ENCODE data around the gene RTF1. TPM values are rescaled to one million over a fixed set of nuclear protein-coding genes. Genes with fewer than 3 reads are reported as not detected.

RTF1 gene
- total and polyA plus RNA-seq, 5 experiments from 2014 or later = 17.1 to 36.3 (median 21.7) TPM

DNA sequence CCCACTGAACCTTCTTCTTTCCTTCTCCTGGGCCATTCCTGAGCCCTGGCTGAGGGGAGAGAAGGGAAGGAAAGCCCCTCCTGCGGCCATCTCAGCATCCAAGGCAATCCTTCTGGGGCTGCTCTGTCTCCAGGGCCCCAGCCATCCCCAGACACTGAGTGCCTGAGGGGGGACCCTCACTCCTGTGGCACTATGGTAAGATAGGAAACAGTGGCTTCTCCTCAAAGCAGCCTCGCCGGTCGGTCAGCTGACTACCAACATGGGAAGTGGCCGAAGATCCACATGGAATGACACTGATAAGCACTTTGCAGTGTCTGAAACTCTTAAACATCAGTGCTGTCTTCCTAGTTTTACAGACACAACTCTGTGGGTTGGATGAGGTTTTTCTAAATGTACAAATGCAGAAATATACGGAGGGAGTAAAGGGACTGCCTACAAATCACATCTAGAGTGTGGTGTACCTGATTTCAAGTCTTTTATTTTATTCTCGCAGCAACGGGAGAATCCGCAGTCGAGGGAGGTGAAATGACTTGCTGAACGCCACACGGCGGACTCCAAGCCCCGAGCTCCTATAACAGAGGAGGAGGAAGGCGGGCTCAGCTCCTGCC lies 75.8 kb downstream of the RTF1 start:
- H3K9me3 Mint-ChIP-seq = no peaks in the 10 kb centered on the region
- POLR2A ChIA-PET = interaction anchor here (0.6 to 0.9 kb wide), 3 partner anchors 10 to 19 kb away, joined by 3 to 4 read pairs (median 3); no protein-coding TSS in a partner anchor

DNA sequence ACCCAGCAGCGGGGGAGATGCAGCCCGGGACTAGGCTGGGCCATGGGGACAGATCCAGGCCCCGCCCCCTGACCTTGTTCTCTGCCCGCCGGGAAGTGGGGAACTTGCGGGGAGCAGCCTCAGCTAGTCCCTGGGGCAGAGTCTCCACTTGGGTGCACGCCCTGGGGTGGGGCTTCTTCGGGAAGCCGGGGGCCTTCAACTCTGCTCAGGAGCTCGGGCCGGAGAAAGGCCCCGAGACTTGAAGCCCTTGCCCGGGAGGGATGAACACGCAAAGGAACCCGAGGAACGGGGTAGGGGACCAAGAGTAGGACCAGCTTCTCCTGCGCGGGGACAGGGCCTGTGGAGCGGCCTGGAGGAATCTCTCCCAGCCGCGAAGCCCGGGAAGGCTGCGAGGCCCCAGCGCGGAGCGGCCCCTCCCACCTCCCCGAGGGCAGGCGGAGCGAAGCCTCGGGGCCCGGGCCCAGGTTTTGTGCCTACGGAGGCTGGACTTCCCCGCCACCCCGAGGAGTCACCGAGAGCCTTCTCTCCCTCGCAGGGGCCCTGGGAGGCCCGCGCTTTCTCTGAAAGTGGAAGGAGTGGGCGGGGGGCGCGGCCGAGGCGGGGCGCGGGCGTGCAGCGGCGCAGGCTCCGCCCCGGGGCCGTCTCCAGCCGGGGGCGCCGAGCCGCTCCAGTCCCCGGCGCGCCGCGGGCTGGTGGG lies 76.5 kb downstream of the RTF1 start, which contains the start of gene ITPKA:
ITPKA (plus strand) TSS at position 670 of the 697 bp plus-strand sequence. CDS start 54 bp downstream, outside the sequence.
- Mint-ChIP-seq H3K9me3 (no peaks in the 10 kb centered on the region), H3K4me3 (peak within 1 kb of the TSS; percentile 76 to 90 (median 86)), H3K4me1 (peaks cover 6 to 21% (median 15%) of the 10 kb centered on the region in 4 donors), H3K36me3 (no peaks in the 10 kb centered on the region), H3K27me3 (peaks cover 17 to 55% (median 31%) of the 10 kb centered on the region in 5 donors), H3K27ac (peak within 1 kb of the TSS in 4 of 10 donors; percentile 11 to 64 (median 30))
- peak; percentile 58 to 83 (median 77) for DNase-seq
- POLR2A ChIA-PET = interaction anchor here (0.6 to 1.3 kb wide), 6 partner anchors 10 to 128 kb away, joined by 3 to 4 read pairs (median 3); partner anchors contain the start of gene RPAP1
- peak; percentile 86 for ATAC-seq

More for the DNA sequence above, 75.8 kb downstream of the RTF1 start:
- Mint-ChIP-seq H3K27me3 (peaks cover 17 to 49% (median 30%) of the 10 kb centered on the region in 5 donors), H3K27ac (peak overlapping the region in 5 of 10 donors; percentile 11 to 65 (median 34)), H3K4me3 (peak overlapping the region; percentile 76 to 90 (median 86)), H3K36me3 (no peaks in the 10 kb centered on the region), H3K4me1 (peaks cover 7 to 26% (median 18%) of the 10 kb centered on the region in 4 donors)
- peak in 1 of 2 donors; percentile 29 for ATAC-seq
- peak in 2 of 10 donors; percentile 15 to 44 for DNase-seq

DNA sequence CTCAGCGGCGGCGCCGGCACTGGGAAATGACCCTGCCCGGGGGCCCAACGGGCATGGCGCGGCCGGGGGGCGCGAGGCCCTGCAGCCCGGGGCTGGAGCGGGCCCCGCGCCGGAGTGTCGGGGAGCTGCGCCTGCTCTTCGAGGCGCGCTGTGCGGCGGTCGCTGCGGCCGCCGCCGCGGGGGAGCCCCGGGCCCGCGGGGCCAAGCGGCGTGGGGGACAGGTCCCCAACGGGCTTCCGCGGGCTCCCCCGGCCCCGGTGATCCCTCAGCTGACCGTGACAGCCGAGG lies 77.0 kb downstream of the RTF1 start:
- ATAC-seq = peak; percentile 39 to 41

DNA sequence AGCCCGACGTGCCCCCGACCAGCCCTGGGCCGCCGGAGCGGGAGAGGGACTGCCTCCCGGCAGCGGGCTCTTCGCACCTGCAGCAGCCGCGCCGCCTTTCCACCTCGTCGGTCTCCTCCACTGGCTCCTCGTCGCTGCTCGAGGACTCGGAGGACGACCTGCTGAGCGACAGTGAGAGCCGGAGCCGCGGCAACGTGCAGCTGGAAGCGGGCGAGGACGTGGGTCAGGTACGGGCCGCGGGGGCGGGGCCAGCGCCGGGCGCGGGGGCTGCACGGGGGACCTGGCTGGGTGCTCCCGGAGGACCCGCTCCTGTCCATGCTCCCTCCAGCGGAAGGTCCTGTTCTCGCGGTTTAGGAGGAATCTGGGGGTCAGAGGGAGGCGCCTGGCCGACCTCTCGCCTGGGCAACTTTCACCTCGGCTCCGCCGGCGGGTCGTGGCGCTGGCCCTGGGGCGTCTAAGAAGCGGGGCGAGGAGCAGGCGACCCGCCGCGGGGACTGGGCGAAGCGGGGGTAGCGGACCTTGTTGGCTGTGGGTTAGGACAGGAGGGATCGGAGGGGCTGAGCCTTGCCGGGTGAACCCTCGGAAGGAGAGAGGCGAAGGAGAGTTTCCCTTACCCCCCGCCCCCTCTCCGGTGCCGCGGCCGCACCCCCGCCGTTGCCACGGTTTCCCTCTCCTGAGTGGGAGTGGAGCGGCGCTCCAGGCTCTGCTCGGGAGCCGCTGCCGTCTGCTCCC lies 77.5 kb downstream of the RTF1 start:
- ATAC-seq (peak; percentile 37 to 42), DNase-seq (peak in 5 of 10 donors; percentile 35 to 74 (median 42))
- Mint-ChIP-seq H3K27ac (peak overlapping the region in 1 of 10 donors; percentile 25), H3K4me3 (peak overlapping the region; percentile 60 to 84 (median 71)), H3K36me3 (no peaks in the 10 kb centered on the region), H3K4me1 (peaks cover 6 to 21% (median 17%) of the 10 kb centered on the region in 4 donors), H3K27me3 (peaks cover 25 to 65% (median 40%) of the 10 kb centered on the region in 5 donors), H3K9me3 (no peaks in the 10 kb centered on the region)
- POLR2A ChIA-PET = interaction anchor here (0.9 to 1.3 kb wide), 3 partner anchors 9 to 127 kb away, joined by 3 to 4 read pairs (median 3); partner anchors contain the start of gene RPAP1

More for the DNA sequence above, 77.0 kb downstream of the RTF1 start:
- Mint-ChIP-seq H3K4me1 (peaks cover 6 to 21% (median 15%) of the 10 kb centered on the region in 4 donors), H3K4me3 (peak overlapping the region in 2 of 10 donors; percentile 64 to 84), H3K27me3 (peaks cover 22 to 60% (median 36%) of the 10 kb centered on the region in 5 donors), H3K9me3 (no peaks in the 10 kb centered on the region), H3K27ac (no peak overlapping the region), H3K36me3 (no peaks in the 10 kb centered on the region)
- DNase-seq = no peak
- POLR2A ChIA-PET = interaction anchor here (0.9 to 1.3 kb wide), 3 partner anchors 10 to 127 kb away, joined by 3 to 4 read pairs (median 3); partner anchors contain the start of gene RPAP1

DNA sequence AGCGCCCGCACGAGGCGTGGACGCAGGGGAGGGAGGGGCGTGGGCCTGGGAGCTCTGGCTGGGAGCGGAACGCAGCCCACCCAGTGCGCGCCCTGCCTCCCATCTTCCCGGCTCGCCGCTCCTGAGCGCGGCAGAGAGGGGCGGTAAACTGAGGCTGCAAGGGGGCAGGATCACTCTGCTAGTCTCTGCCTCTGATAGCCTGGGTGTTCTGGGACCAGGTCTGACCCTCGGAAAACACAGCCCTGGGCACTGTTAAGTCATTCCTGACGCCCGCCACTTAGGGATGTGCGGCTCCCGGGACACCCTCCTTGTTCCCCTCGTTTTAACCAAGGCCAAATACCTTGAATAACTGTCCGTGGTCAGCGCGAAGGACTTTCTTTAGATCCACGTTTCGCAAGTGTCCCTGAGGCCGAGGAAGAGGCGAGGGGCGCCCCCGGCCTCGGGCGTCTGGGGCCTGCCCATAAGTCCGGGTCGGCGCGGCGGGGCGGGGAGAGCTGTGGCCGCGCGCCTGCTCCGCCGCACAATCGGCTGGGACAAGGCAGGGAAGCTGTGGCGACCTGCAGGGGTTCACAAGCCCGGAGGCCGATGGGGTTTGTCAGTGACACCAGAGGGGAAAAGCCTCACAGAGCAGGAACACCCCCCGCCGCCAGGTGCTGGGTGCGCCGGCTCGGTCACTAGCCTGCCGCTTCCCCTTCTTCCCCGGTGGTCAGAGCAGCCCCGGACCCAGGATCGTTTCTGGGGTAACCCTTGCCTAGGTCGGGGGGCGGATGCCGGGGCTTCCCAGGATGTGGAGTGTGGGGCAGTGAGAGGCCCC lies 78.2 kb downstream of the RTF1 start:
- H3K4me3 Mint-ChIP-seq = peak overlapping the region; percentile 58 to 84 (median 66)
- ATAC-seq (peak; percentile 25 to 29), DNase-seq (peak in 5 of 10 donors; percentile 26 to 72 (median 47))
- no peaks in the 10 kb centered on the region for H3K9me3 Mint-ChIP-seq
- H3K36me3 Mint-ChIP-seq = no peaks in the 10 kb centered on the region
- no peak overlapping the region for H3K27ac Mint-ChIP-seq
- H3K4me1 Mint-ChIP-seq = peaks cover 6 to 22% (median 17%) of the 10 kb centered on the region in 4 donors
- H3K27me3 Mint-ChIP-seq = peaks cover 28 to 73% (median 45%) of the 10 kb centered on the region in 5 donors
- POLR2A ChIA-PET = no interaction called here

DNA sequence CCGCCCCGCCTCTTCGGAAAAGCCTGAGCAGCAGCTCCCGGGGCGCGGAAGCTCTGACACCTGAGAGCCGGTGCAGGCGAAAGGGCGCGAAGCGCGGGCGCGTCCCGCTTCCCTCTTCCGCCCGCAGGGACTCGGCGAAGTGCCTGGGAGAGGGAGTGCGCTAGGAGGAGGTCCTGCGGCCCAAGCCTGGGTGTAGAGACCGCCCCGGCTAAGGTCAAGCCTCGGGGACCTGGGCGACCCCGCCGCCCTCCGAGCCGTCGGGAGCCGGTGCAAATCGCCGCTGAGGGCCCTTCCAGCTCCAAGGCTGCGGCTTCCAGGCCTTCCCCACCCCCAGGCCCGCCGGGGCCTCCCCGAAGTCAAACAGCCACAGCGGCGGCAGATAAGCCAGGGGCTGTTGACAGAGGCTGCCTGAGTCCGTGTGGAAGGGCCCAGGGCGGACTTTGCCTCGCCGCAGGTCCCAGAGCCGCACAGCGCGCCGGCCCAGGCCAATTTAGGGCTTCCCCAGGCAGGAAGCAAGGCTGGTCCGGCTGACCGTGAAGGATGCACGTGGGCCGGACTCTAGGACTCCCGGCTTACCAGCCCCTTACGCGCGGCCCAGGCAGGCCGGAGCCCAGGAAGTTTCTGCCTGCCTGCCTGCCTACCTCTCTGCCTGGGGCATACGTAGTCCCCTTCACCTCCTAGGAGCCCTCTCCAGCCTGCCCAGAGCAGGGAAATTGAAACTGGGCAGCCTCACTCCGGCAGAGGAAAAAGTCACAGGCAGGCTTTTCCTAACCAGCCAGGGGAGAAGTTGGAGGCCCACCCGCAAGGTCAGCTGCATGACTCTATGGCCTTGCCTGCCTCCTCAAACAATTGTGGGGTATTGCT lies 79.1 kb downstream of the RTF1 start:
- Mint-ChIP-seq H3K4me3 (peak overlapping the region; percentile 58 to 84 (median 66)), H3K27me3 (peaks cover 30 to 77% (median 48%) of the 10 kb centered on the region in 5 donors), H3K36me3 (no peaks in the 10 kb centered on the region), H3K27ac (no peak overlapping the region), H3K9me3 (no peaks in the 10 kb centered on the region), H3K4me1 (peaks cover 6 to 24% (median 15%) of the 10 kb centered on the region in 4 donors)
- ATAC-seq (peak; percentile 4 to 8), DNase-seq (peak in 1 of 10 donors; percentile 59)
- POLR2A ChIA-PET = interaction anchor here (0.6 kb wide), 1 partner anchor 26 kb away, joined by 3 read pairs; no protein-coding TSS in a partner anchor

DNA sequence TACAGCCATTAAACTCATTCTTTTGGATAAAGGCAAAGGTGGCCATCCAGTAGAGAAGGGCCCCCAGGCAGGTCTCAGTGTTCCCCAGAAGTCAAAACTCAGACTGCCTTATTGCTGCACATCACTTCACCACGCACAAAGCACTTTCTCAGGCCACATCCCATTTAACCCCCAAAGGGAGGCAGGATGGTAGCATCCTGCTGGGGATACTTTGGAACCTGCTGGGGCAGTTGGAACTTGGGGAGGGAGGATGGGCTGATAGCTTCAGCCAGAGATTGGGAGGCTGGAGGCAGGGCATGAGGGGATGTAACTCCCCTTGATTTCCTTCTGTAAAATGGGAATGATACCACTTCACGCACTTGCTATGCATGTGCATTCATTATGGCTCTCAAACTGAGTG lies 81.8 kb downstream of the RTF1 start:
- DNase-seq (no peak), ATAC-seq (no peak)
- POLR2A ChIA-PET = interaction anchor here (1.1 kb wide), 1 partner anchor 89 kb away, joined by 3 read pairs; no protein-coding TSS in a partner anchor
- peaks cover 6 to 29% (median 21%) of the 10 kb centered on the region in 4 donors for H3K4me1 Mint-ChIP-seq
- H3K27ac Mint-ChIP-seq = no peak overlapping the region
- peaks cover 27 to 76% (median 41%) of the 10 kb centered on the region in 5 donors for H3K27me3 Mint-ChIP-seq
- no peaks in the 10 kb centered on the region for H3K36me3 Mint-ChIP-seq
- no peaks in the 10 kb centered on the region for H3K9me3 Mint-ChIP-seq
- peak overlapping the region in 2 of 10 donors; percentile 26 to 38 for H3K4me3 Mint-ChIP-seq

DNA sequence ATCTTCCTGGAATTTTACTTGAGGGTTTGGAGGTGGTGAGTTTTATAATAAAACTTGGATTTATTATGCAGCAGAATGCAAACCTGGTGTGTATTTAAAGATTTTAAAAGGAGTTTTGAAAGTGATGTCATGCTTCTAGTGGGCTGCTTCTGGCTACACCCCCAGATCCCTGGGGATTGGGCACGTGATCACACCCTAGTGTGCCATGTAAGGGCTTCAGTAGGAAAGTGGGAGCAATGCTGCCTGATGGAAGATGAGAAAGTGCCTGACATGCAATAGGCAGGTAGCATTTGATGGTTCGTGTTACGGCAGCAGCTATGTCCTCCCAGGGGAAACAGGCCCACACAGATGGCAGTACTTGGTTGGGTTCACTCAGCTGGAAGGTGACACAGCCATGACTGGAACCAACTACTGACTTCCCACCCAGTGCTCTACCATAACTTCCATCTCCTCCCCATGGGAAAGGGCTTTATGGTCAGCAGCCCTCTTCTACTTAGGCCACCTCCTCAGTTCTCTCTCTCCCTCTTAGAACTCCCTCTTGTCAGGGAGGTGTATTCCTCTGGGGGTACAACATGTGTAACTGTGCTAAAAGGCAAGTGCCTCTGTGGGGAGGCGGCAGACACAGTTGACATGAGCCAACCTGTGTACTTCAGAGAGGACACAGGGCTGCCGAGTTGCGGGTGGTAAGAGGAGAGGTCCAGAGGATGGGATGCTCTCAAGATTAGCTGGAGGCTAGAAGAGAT lies 82.4 kb downstream of the RTF1 start:
- Mint-ChIP-seq H3K4me3 (no peak overlapping the region), H3K9me3 (no peaks in the 10 kb centered on the region), H3K27ac (peak overlapping the region in 1 of 10 donors; percentile 57), H3K36me3 (no peaks in the 10 kb centered on the region), H3K4me1 (peaks cover 6 to 30% (median 22%) of the 10 kb centered on the region in 4 donors), H3K27me3 (peaks cover 27 to 76% (median 41%) of the 10 kb centered on the region in 5 donors)
- DNase-seq = no peak
- ATAC-seq = no peak
- POLR2A ChIA-PET = interaction anchor here (1.1 kb wide), 1 partner anchor 90 kb away, joined by 3 read pairs; no protein-coding TSS in a partner anchor

DNA sequence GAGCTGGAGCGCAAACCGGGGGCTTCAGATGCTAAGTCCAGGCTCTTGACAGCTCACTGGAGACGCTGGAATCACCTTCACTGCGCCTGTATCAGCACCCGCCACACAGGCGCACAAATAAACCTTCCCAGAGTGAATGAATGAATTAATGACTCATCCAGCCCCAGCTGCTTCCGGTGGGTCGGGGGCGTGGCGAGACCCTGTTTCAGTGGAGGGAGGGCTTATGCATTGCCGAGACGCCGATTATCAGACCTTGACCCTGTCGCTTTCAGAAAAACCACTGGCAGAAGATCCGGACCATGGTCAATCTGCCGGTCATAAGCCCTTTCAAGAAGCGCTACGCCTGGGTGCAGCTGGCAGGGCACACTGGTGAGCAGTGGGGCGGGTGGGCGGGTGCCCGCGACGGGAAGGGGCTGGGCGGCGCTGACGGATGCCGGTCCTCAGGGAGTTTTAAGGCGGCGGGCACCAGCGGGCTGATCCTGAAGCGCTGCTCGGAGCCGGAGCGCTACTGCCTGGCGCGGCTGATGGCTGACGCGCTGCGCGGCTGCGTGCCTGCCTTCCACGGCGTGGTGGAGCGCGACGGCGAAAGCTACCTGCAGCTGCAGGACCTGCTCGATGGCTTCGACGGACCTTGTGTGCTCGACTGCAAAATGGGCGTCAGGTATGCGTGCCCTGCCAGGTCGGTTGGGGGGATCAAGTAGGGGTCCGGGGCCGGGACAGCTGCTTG lies 84.5 kb downstream of the RTF1 start:
- Mint-ChIP-seq H3K36me3 (no peaks in the 10 kb centered on the region), H3K27me3 (peaks cover 27 to 66% (median 39%) of the 10 kb centered on the region in 5 donors), H3K4me1 (peaks cover 6 to 30% (median 21%) of the 10 kb centered on the region in 4 donors), H3K4me3 (peak overlapping the region; percentile 68 to 85 (median 80)), H3K27ac (peak overlapping the region in 2 of 10 donors; percentile 15 to 68), H3K9me3 (no peaks in the 10 kb centered on the region)
- ATAC-seq (peak; percentile 61 to 67), DNase-seq (peak in 3 of 10 donors; percentile 21 to 31 (median 22))
- POLR2A ChIA-PET = interaction anchor here (0.6 to 2.4 kb wide), 9 partner anchors 9 to 215 kb away, joined by 3 to 9 read pairs (median 4); partner anchors contain the start of genes MGA, NDUFAF1 and RPAP1

Measured in naive thymus-derived CD8-positive, alpha-beta T cell (primary cell).